ENCODE results near the gene NCOR2.

GRCh38 chr12:124595444-124595843 is 28.0 kb upstream of the NCOR2 start:
- TF ChIP-seq POLR2AphosphoS5 (IDR thresholded peaks at IDR 0.05) = no peak
- no peak for TF ChIP-seq CTCF (IDR thresholded peaks at IDR 0.05)
- no peak for TF ChIP-seq POLR2A (IDR thresholded peaks at IDR 0.05)
